ENCODE data around the gene USP13.

USP13 gene

GRCh38 chr3:179701176-179701827 lies 48.5 kb downstream of the USP13 start:
- DNase-seq: no peak

GRCh38 chr3:179702271-179702947 lies 49.6 kb downstream of the USP13 start:
- no peak for DNase-seq

DNA sequence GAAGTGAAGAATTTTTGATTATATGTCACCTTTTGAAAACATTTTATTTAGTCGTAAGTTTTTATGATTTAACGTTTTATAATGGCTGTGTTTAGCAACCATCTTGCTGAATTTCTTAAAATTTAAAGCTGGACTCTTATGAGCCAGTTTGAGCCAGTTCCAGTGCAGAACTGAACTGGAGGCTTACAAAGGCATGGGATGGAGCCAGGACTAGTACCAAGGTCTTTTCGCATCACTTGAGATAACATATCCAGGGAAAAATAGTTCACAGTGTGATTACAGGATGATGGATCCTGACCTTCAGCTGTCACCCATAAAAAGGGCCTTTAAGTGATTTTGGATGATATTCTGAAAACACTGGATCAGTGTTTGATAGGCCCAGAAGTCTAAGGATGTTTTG lies 51.0 kb downstream of the USP13 start:
- DNase-seq: no peak

DNA sequence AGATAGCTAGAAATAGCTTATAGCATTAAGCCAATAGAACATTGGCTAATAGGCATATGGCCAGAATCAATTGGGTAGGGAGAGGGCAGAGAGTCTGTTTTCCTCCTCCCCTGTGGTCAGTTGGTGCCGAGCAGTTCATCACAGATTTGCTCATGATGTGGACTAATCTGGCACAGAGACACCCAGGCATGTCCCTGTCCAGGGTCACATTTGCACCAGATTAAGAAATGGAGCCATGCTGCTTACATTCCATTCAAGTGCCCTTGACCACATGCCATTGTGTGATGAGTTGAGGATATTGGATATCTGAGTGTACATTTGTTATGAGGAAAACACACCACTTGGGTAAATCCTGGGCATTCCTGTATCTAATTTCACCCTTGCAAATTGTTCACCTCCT lies 53.4 kb downstream of the USP13 start:
- DNase-seq: no peak

DNA sequence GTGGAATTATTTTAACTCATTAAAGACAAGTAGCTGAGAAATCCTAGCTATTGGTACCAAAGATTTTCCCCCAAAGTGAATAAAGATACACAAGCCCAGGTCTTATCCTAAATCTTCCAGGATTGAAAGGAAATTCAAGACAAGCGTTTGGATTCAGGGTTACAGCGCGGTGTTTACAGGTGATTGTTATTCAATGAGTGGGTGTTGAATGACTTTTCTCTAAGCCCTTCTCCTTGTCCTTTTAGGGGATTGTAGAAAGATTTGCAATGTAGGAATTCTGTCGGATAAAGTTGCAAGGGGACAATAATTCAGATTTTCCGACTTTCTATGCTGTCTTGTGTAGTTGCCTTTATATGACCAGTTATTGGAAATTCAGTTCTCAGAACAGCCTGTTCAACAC lies 57.2 kb downstream of the USP13 start:
- no peak for DNase-seq

- no peak for DNase-seq
Observed at GRCh38 chr3:179713643-179714090, 60.8 kb downstream of the USP13 start.

GRCh38 chr3:179715582-179715981 lies 62.7 kb downstream of the USP13 start:
- no peak for DNase-seq

DNA sequence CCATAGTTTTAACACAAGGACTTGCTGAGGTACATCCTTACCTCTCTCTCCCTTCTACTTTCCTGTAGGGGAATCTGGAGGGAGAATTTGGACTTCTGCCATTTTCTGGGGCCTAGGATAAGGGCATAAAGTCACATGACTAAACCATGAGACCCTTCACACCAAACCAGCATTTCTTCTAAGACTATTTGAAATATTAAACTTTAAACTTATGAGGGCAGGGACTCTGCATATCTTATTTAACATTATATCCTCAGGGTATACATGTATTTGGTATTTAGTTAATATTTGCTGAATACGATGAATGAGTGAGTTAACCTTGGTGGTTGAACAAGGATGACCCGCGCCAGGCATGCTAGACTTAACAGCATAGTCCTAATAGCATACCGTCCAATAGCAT lies 63.4 kb downstream of the USP13 start:
- DNase-seq: no peak

DNA sequence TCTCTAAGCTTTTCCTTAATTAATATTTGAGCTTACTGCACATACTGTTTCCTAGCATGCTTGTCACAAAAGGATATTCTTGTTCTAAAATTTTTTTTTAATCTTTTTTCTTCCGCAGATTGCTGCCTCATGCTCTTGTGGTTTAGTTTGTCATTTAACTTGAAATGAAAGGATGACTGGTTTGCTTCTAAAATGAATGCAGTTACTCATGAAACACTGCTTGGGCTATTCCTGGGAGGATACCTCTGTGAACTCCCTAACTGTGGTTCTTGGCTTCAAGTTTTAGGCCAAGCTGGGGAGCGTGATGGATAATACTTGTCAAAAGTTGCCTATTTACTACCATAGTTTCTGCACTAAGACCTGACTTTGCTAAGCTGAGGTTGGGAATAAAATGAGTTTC lies 64.0 kb downstream of the USP13 start:
- DNase-seq: no peak

DNA sequence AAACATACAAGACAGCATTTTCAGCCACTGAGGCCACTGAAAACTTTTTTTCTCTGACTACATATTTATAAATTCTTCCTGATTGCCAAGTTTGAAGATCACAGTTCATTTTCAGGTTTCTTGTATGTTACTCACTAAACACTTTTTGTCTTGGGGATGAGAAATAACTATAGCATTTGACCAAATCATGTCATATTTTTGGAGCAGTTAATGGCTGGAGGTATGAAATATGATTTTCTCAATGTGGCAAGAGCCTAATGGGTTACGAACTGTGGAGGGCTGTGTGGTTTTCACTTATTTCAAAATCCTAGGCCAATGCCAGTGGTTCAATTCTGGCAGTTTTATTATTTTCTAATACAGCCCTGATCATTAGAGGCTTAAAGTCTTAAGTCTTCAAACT lies 64.4 kb downstream of the USP13 start:
- no peak for DNase-seq

DNA sequence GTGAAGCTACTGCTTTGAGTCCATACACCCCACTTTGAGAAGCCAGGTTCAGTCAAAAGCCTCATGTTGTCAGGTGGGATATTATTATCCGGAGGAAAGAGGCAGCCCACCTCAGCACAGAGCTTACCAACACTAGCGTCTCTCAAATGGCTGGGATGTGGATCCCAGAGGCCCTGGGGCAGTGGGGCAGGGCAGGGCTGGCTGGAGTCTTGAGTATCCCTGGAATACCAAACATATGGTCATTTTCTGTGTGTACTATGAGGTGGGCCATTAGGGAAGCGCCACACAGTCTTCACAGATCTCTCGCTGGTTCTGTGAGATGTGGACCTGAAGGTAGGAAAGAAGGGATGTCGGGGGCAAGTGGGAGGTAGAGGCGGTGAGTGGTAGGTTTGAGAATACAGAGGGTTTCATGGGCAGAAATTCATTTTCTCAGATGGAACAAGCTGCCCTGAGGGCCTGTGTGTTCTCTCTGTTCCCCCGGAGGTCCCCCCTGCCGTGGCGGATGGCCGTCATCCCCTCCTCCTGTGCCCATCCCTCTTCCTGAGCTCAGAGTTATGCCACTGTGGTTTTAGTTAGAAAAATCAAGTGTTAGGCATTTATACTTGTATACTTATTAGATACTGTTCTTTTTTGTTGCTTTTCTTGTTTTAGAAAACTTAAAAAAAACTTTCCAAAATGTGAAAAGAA lies 66.4 kb downstream of the USP13 start:
- no peak for DNase-seq

- no peak for DNase-seq
Observed at GRCh38 chr3:179720196-179720595, 67.4 kb downstream of the USP13 start.

- no peak for DNase-seq
Observed at GRCh38 chr3:179723617-179724016, 70.8 kb downstream of the USP13 start.

- DNase-seq: no peak
Observed at GRCh38 chr3:179726075-179726699, 73.3 kb downstream of the USP13 start.

GRCh38 chr3:179729086-179729485 lies 76.2 kb downstream of the USP13 start:
- no peak for DNase-seq

- DNase-seq: no peak
Observed at GRCh38 chr3:179729981-179730380, 77.1 kb downstream of the USP13 start.

- no peak for DNase-seq
Observed at GRCh38 chr3:179730506-179730905, 77.7 kb downstream of the USP13 start.

- DNase-seq: no peak
Observed at GRCh38 chr3:179731544-179731943, 78.7 kb downstream of the USP13 start.

- no peak for DNase-seq
Observed at GRCh38 chr3:179732661-179733348, 80.0 kb downstream of the USP13 start.

GRCh38 chr3:179733797-179734196 lies 81.0 kb downstream of the USP13 start:
- DNase-seq: no peak

DNA sequence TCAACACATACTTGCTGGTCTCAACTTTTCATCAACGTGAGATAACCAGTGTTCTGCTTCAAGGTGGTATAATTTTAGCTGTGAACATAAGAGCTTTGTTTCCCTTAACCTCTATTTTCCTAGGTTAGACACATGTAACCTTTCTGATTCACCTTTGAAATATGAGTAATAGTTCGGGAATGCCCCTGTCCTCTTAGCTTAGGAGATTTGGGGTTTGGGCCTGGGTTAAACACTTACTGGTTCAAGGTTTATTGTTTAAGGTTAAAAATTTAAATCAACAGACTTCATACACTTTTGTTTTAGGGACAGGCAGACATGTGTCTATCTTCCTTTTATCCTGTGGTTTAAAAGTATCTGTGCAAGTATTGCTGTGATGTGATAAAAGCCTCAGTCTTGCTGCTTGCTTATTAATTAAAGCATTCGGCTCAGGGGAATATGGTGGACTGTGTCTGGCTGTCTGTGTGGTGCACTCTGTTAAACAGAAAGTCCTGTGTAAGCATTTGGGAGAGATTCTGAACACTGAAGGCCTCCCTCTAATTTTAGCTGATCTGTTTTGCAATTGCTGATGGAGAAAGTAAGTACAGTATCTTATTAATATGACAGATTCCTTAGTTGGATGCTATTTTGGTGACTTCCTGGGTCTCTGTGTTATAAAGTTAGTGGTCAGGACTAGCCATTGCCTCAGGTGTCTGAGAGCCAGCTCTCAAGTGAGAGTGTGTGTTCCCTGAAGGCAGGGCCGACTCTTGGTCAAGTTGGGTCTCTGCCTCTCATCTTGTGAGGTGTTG lies 81.8 kb downstream of the USP13 start:
- no peak for DNase-seq

DNA sequence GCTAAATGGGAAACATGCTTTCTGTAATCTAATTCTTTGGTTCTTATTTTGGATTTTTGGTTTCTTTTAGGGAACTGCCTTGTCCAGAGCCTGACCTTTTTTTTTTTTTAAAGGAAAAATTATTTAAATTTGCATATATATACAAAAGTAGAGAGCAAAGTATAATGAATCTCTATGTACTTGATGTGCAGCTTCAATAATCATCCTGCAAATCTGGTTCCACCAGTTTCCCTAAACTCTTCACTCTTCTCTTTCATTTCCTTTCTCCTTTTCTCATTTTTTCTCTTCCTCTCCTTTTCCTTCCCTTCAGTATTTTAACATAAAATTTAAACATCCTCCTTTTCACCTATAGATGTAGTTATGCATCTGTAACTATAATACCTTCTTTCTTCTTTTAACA lies 82.5 kb downstream of the USP13 start:
- DNase-seq: no peak
